HG02981 (cell line): ENCODE results near the gene IRF2BP2.
"Not testable (repeated sequence)": the region's sequence is repeated elsewhere in the genome, so short reads cannot be mapped to it uniquely, and the experiment has no call there.

Experiments used
- ATAC-seq: cut with Tn5 transposase; IDR thresholded peaks from one replicate; pipeline ENCODE4 v1.9.1; 2021; ENCODE audit warnings: mild to moderate bottlenecking, moderate library complexity; ENCODE audit not compliant: unreplicated experiment

IRF2BP2 gene

GRCh38 chr1:234634922-234635321 is 24.9 kb upstream of the IRF2BP2 start:
- not testable (repeated sequence) for ATAC-seq

- ATAC-seq, result no peak
These were observed 24.4 kb upstream of the IRF2BP2 start for GRCh38 chr1:234634387-234634786.

- ATAC-seq, result no peak
These were observed 23.4 kb upstream of the IRF2BP2 start for GRCh38 chr1:234633246-234634003.

- ATAC-seq, result no peak
These were observed 22.2 kb upstream of the IRF2BP2 start for GRCh38 chr1:234632225-234632624.

GRCh38 chr1:234631721-234632125 is 21.7 kb upstream of the IRF2BP2 start:
- ATAC-seq, result no peak

- no peak for ATAC-seq
These were observed 19.0 kb upstream of the IRF2BP2 start for GRCh38 chr1:234629026-234629425.

- no peak for ATAC-seq
These were observed 18.1 kb upstream of the IRF2BP2 start for GRCh38 chr1:234628089-234628488.

GRCh38 chr1:234627009-234627950 is 17.3 kb upstream of the IRF2BP2 start:
- ATAC-seq, result no peak

- ATAC-seq, result no peak
These were observed 16.4 kb upstream of the IRF2BP2 start for GRCh38 chr1:234626391-234626790.

- no peak for ATAC-seq
These were observed 14.7 kb upstream of the IRF2BP2 start for GRCh38 chr1:234624724-234625117.

GRCh38 chr1:234621657-234622335 is 11.8 kb upstream of the IRF2BP2 start:
- ATAC-seq, result no peak

GRCh38 chr1:234621127-234621468 is 11.1 kb upstream of the IRF2BP2 start:
- no peak for ATAC-seq

- no peak for ATAC-seq
These were observed 10.5 kb upstream of the IRF2BP2 start for GRCh38 chr1:234620272-234621126.

- no peak for ATAC-seq
These were observed 9.8 kb upstream of the IRF2BP2 start for GRCh38 chr1:234619794-234620247.

GRCh38 chr1:234619071-234619480 is 9.1 kb upstream of the IRF2BP2 start:
- ATAC-seq, result no peak

- ATAC-seq, result no peak
These were observed 8.7 kb upstream of the IRF2BP2 start for GRCh38 chr1:234618737-234619049.

- ATAC-seq, result no peak
These were observed 8.2 kb upstream of the IRF2BP2 start for GRCh38 chr1:234617986-234618736.

GRCh38 chr1:234617131-234617985 is 7.4 kb upstream of the IRF2BP2 start:
- no peak for ATAC-seq

- ATAC-seq, result no peak
These were observed 6.7 kb upstream of the IRF2BP2 start for GRCh38 chr1:234616644-234617043.
